Liver (tissue), 9 donors: ENCODE data around the gene ARHGAP10. TPM values are rescaled to one million over a fixed set of nuclear protein-coding genes. Genes with fewer than 3 reads are reported as not detected.

Experiments used
- DNase-seq: peaks from one replicate; pipeline ENCODE4 v3.0.0-alpha.2; 2017; ENCODE audit warnings: low spot score
- H3K27ac ChIP-seq, 2 donors: one replicate each; pipeline ENCODE4 v1.7.0; 2013; ENCODE audit warnings: inconsistent platforms in 2 of 2, low read length in 2 of 2, control low read depth in 1 of 2, low read depth in 1 of 2, mild to moderate bottlenecking in 1 of 2
- H3K27me3 ChIP-seq, 4 donors: one replicate each; pipeline versions ENCODE4 v1.6.1 to v1.7.0; 2013; ENCODE audit warnings: low read length in 3 of 4, inconsistent platforms in 1 of 4, mild to moderate bottlenecking in 1 of 4, moderate library complexity in 1 of 4; ENCODE audit not compliant: control insufficient read depth in 4 of 4, insufficient read depth in 4 of 4
- H3K36me3 ChIP-seq, 4 donors: one replicate each; pipeline versions ENCODE4 v1.6.1 to v1.7.0; 2013; ENCODE audit warnings: low read length in 3 of 4, mild to moderate bottlenecking in 3 of 4, low read depth in 1 of 4, moderate library complexity in 1 of 4; ENCODE audit not compliant: control insufficient read depth in 4 of 4, insufficient read depth in 3 of 4
- H3K4me1 ChIP-seq, 4 donors: one replicate each; pipeline versions ENCODE4 v1.6.1 to v1.7.0; 2013; ENCODE audit warnings: low read length in 3 of 4, mild to moderate bottlenecking in 3 of 4, moderate library complexity in 1 of 4; ENCODE audit not compliant: control insufficient read depth in 4 of 4, insufficient read depth in 4 of 4
- H3K4me3 ChIP-seq, 3 donors: one replicate each; pipeline versions ENCODE4 v1.6.1 to v1.7.0; 2013; ENCODE audit warnings: low read length in 3 of 3, control low read depth in 1 of 3, low read depth in 1 of 3, mild to moderate bottlenecking in 1 of 3
- H3K9ac ChIP-seq, 2 donors: one replicate each; pipeline ENCODE4 v1.7.0; 2013; ENCODE audit warnings: low read length in 2 of 2, mild to moderate bottlenecking in 2 of 2, moderate library complexity in 2 of 2, control low read depth in 1 of 2, low read depth in 1 of 2
- H3K9me3 ChIP-seq, 4 donors: one replicate each; pipeline versions ENCODE4 v1.6.1 to v1.7.0; 2013; ENCODE audit warnings: low read length in 3 of 4; ENCODE audit not compliant: control insufficient read depth in 4 of 4
- EGR1 ChIP-seq, 2 donors: IDR thresholded peaks; 2 replicates each; pipeline ENCODE4 v1.6.1; 2016 to 2018; ENCODE audit warnings: antibody characterized with exemption in 2 of 2, low read depth in 2 of 2
- FOXA1 ChIP-seq: IDR thresholded peaks from 2 replicates; pipeline ENCODE4 v1.6.1; 2016; ENCODE audit warnings: antibody characterized with exemption
- FOXA2 ChIP-seq: IDR thresholded peaks from 2 replicates; pipeline ENCODE4 v1.6.1; 2016; ENCODE audit warnings: antibody characterized with exemption
- GABPA ChIP-seq, 2 donors: IDR thresholded peaks in 1 of 2; conservative IDR thresholded peaks in 1 of 2; 2 replicates each; pipeline ENCODE4 v1.6.1; 2016; ENCODE audit warnings: antibody characterized with exemption in 2 of 2, mild to moderate bottlenecking in 1 of 2, moderate library complexity in 1 of 2
- HNF4G ChIP-seq: IDR thresholded peaks from 2 replicates; pipeline ENCODE4 v1.6.1; 2016; ENCODE audit warnings: antibody characterized with exemption
- NR2F2 ChIP-seq: IDR thresholded peaks from 2 replicates; pipeline ENCODE4 v1.6.1; 2016; ENCODE audit warnings: antibody characterized with exemption
- RAD21 ChIP-seq, 2 donors: IDR thresholded peaks; 2 replicates each; pipeline ENCODE4 v1.6.1; 2016; ENCODE audit warnings: antibody characterized with exemption in 2 of 2, mild to moderate bottlenecking in 2 of 2
- REST ChIP-seq: IDR thresholded peaks from 2 replicates; pipeline ENCODE4 v1.6.1; 2016; ENCODE audit warnings: antibody characterized with exemption, mild to moderate bottlenecking
- RXRA ChIP-seq, 2 donors: IDR thresholded peaks; 2 replicates each; pipeline ENCODE4 v1.6.1; 2017 to 2018; ENCODE audit warnings: antibody characterized with exemption in 2 of 2, mild to moderate bottlenecking in 1 of 2
- SP1 ChIP-seq: IDR thresholded peaks from 2 replicates; pipeline ENCODE4 v1.6.1; 2018; ENCODE audit warnings: antibody characterized with exemption, mild to moderate bottlenecking
- TAF1 ChIP-seq: conservative IDR thresholded peaks from 2 replicates; pipeline ENCODE4 v1.6.1; 2016; ENCODE audit warnings: antibody characterized with exemption, mild to moderate bottlenecking
- YY1 ChIP-seq: IDR thresholded peaks from 2 replicates; pipeline ENCODE4 v1.6.1; 2016; ENCODE audit warnings: antibody characterized with exemption, mild to moderate bottlenecking
- WGBS: extraction: QIAGEN DNeasy Blood & Tissue Kit; methylation state at CpG from one replicate; pipeline ENCODE4 v1.1.7; 2013; 5-methylcytosine and 5-hydroxymethylcytosine counted together
- polyA plus RNA-seq, 2 donors: library from polyadenylated mRNA; stranded (reverse) in 1 of 2; unstranded in 1 of 2; fragments of 200-250 nt in 1 of 2; fragments of >200 nt in 1 of 2; fragmentation: Nextera tagmentation in 1 of 2; extraction: Ambion mirVana in 1 of 2; gene quantifications; one replicate each; pipeline versions ENCODE4 v1.2.1 to v1.2.3, GENCODE V29; 2013 to 2015
- total RNA-seq, 2 donors: library from RNA; depleted of rRNA; stranded (reverse); fragments of >200 nt; gene quantifications; one replicate each; pipeline ENCODE4 v1.2.3, GENCODE V29; 2014
- TF ChIP-seq, protein P1 (sequence below): IDR thresholded peaks from 2 replicates; pipeline ENCODE4 v1.6.1; 2016; ENCODE audit warnings: antibody characterized with exemption
- TF ChIP-seq, protein P2 (sequence below): IDR thresholded peaks from 2 replicates; pipeline ENCODE4 v1.6.1; 2016; ENCODE audit warnings: antibody characterized with exemption
- TF ChIP-seq, protein P3 (sequence below): fragments of 150-350 bp; IDR thresholded peaks from 2 replicates; pipeline ENCODE4 v1.5.1; 2017; ENCODE audit warnings: improper control_type of control experiment, low read depth, low read length; ENCODE audit not compliant: missing input control
- donor health status: healthy.
- donor health status: healthy.
- donor health status: healthy.
- donor health status: healthy.
- donor health status: healthy.

ARHGAP10 gene
- total and polyA plus RNA-seq, 4 donors: 1.5 to 13.0 (median 4.3) TPM

DNA sequence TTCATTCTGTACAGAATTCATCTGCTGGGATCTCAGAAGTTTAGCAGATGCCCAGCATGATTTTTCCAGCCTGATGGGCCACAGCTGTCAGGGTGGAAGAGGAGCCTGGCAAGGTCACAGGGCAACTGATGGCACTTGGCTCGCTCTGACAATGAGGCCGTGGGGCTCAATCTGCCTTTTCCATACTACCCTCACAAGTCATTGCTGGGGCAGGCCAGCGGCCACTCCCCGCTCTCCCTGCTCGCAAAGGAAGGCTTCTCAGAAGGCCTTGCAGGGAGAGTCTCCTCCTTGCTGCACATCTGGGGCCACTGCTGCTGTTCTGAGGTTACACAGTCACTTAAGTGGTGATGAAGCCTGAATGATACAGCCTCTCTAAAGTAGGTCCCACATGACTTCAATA is 361.2 kb downstream of the ARHGAP10 start:
- DNase-seq: no peak
- H3K4me3 ChIP-seq: no peak overlapping the region
- no peak overlapping the region for H3K9ac ChIP-seq
- no peaks in the 10 kb centered on the region for H3K4me1 ChIP-seq
- H3K27ac ChIP-seq: no peak overlapping the region
- H3K36me3 ChIP-seq: peaks cover 0 to 2% (median under 1%) of the 10 kb centered on the region in 4 donors
- 98% methylated on average over 5 of the region's 5 CpGs for WGBS
- TF ChIP-seq RAD21 (IDR thresholded peaks at IDR 0.05) (no peak), REST (no peak), EGR1 (IDR thresholded peaks at IDR 0.05; ENCODE audit: low read depth in 2 of 2) (no peak), SP1 (no peak), TAF1 (no peak), NR2F2 (no peak), FOXA1 (no peak), YY1 (no peak), HNF4G (no peak), RXRA (IDR thresholded peaks at IDR 0.05) (no peak), FOXA2 (no peak), GABPA (IDR thresholded peaks at IDR 0.05 in 1 of 2, conservative IDR thresholded peaks at IDR 0.05 in 1 of 2) (no peak)
- TF ChIP-seq, protein P1, sequence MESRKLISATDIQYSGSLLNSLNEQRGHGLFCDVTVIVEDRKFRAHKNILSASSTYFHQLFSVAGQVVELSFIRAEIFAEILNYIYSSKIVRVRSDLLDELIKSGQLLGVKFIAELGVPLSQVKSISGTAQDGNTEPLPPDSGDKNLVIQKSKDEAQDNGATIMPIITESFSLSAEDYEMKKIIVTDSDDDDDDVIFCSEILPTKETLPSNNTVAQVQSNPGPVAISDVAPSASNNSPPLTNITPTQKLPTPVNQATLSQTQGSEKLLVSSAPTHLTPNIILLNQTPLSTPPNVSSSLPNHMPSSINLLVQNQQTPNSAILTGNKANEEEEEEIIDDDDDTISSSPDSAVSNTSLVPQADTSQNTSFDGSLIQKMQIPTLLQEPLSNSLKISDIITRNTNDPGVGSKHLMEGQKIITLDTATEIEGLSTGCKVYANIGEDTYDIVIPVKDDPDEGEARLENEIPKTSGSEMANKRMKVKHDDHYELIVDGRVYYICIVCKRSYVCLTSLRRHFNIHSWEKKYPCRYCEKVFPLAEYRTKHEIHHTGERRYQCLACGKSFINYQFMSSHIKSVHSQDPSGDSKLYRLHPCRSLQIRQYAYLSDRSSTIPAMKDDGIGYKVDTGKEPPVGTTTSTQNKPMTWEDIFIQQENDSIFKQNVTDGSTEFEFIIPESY: no peak
- TF ChIP-seq, protein P2, sequence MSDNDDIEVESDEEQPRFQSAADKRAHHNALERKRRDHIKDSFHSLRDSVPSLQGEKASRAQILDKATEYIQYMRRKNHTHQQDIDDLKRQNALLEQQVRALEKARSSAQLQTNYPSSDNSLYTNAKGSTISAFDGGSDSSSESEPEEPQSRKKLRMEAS: no peak
- TF ChIP-seq, protein P3, sequence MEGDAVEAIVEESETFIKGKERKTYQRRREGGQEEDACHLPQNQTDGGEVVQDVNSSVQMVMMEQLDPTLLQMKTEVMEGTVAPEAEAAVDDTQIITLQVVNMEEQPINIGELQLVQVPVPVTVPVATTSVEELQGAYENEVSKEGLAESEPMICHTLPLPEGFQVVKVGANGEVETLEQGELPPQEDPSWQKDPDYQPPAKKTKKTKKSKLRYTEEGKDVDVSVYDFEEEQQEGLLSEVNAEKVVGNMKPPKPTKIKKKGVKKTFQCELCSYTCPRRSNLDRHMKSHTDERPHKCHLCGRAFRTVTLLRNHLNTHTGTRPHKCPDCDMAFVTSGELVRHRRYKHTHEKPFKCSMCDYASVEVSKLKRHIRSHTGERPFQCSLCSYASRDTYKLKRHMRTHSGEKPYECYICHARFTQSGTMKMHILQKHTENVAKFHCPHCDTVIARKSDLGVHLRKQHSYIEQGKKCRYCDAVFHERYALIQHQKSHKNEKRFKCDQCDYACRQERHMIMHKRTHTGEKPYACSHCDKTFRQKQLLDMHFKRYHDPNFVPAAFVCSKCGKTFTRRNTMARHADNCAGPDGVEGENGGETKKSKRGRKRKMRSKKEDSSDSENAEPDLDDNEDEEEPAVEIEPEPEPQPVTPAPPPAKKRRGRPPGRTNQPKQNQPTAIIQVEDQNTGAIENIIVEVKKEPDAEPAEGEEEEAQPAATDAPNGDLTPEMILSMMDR: no peak
- no peaks in the 10 kb centered on the region for H3K27me3 ChIP-seq
- no peaks in the 10 kb centered on the region for H3K9me3 ChIP-seq

DNA sequence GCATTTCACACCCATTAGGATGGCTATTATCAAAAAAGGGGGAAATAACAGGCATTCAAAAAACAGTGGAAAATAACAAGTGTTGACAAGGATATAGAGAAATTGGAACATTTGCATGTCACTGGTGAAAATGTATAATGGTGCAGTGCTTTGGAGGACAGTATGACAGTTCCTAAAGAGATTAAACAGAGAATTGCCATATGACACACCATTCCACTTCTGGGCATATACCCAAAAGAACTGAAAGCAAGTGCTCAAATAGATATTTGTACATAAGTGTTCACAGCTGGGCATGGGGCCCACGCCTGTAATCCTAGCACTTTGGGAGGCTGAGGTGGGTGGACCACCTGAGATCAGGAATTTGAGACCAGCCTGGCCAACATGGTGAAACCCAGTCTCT is 362.3 kb downstream of the ARHGAP10 start:
- H3K4me3 ChIP-seq: no peak overlapping the region
- no peak for DNase-seq
- no peak for TF ChIP-seq YY1
- no peak for TF ChIP-seq FOXA2
- no peak for TF ChIP-seq TAF1
- TF ChIP-seq, protein P1: no peak
- no peak for TF ChIP-seq HNF4G
- no peaks in the 10 kb centered on the region for H3K9me3 ChIP-seq
- peaks cover 0 to 2% (median under 1%) of the 10 kb centered on the region in 4 donors for H3K36me3 ChIP-seq
- no peak overlapping the region for H3K27ac ChIP-seq
- H3K9ac ChIP-seq: no peak overlapping the region
- WGBS: 97% methylated on average over 1 of the region's 1 CpG
- H3K4me1 ChIP-seq: no peaks in the 10 kb centered on the region
- H3K27me3 ChIP-seq: no peaks in the 10 kb centered on the region
